Adrenal gland (tissue), 5 donors: ENCODE measurements around the gene RHOBTB3.

Experiments used
- POLR2A ChIP-seq, 2 donors: fragments of 450-650 bp; IDR thresholded peaks; one replicate each; pipeline ENCODE4 v1.6.1; 2017; ENCODE audit warnings: antibody characterized with exemption in 2 of 2, mild to moderate bottlenecking in 2 of 2, moderate library complexity in 1 of 2
- TF ChIP-seq, protein P1 (sequence below), 6 experiments: fragments of 450-650 bp in 4 of 6; fragments of 200-600 bp in 2 of 6; sonication (generic) in 1 of 6; IDR thresholded peaks; 1 replicate in 5 of 6; 2 replicates in 1 of 6; pipeline versions ENCODE4 v1.5.1 to v1.8.0; 2016 to 2021; ENCODE audit warnings: antibody characterized with exemption in 6 of 6, mild to moderate bottlenecking in 2 of 6, moderate library complexity in 1 of 6
- donor health status: DM: no; HTN: no; CAD: no.

DNA sequence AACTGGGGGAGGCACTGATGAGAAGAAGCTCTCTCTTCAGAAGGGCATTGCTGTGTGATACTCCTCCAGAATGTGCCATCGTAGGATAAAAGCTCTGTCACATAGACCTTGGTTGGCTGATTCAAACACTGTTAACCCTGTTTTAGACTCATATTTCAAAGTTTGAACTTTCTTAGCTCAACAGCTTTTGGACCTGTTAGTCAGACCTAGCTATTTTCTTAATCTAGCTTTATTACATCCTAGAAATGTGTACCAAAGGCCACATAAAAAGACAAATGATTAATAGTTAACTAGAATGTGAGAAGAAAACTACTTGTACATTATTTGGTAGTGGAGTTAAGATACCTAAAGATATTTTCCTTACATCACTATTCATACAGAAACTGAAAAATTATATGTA is 4.3 kb downstream of the RHOBTB3 start:
- TF ChIP-seq, protein P1, sequence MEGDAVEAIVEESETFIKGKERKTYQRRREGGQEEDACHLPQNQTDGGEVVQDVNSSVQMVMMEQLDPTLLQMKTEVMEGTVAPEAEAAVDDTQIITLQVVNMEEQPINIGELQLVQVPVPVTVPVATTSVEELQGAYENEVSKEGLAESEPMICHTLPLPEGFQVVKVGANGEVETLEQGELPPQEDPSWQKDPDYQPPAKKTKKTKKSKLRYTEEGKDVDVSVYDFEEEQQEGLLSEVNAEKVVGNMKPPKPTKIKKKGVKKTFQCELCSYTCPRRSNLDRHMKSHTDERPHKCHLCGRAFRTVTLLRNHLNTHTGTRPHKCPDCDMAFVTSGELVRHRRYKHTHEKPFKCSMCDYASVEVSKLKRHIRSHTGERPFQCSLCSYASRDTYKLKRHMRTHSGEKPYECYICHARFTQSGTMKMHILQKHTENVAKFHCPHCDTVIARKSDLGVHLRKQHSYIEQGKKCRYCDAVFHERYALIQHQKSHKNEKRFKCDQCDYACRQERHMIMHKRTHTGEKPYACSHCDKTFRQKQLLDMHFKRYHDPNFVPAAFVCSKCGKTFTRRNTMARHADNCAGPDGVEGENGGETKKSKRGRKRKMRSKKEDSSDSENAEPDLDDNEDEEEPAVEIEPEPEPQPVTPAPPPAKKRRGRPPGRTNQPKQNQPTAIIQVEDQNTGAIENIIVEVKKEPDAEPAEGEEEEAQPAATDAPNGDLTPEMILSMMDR (IDR thresholded peaks at IDR 0.05) = no peak
- peak in 1 of 2 donors; percentile 44 for TF ChIP-seq POLR2A (IDR thresholded peaks at IDR 0.05)
